ENCODE results near the gene RAB26.

- TF ChIP-seq CTCF (IDR thresholded peaks at IDR 0.05), result no peak
- no peak for TF ChIP-seq POLR2A (IDR thresholded peaks at IDR 0.05)
These were observed 32.8 kb downstream of the RAB26 start for GRCh38 chr16:2180962-2181923.

Measured in breast epithelium (tissue), 3 donors.